HepG2 (cell line): ENCODE measurements around the gene SNAPC4. TPM values are rescaled to one million over a fixed set of nuclear protein-coding genes. Genes with fewer than 3 reads are reported as not detected.

Experiments
- ATAC-seq: fragments of 200-7000 bp; cut with Tn5 transposase; 3 replicates; pipeline ENCODE4 v1.9.1; 2020; ENCODE audit warnings: mild to moderate bottlenecking, moderate library complexity
- BruUV-seq: library from RNA; stranded (reverse); fragments of 400-500 nt; replicated peaks from 2 replicates; lab custom pipeline; 2021; lab: Mats Ljungman, UMichigan
- CTCF ChIA-PET: fragments of 300-600 bp; formaldehyde crosslinking; extraction: SDS; loops from one replicate; lab custom pipeline; 2021; ENCODE audit warnings: low total read pairs, inconsistent platforms, low intra/inter-chr PET ratio; lab: Yijun Ruan, JAX
- POLR2A ChIA-PET: fragments of 350-600 bp; sonication (Branson Sonifier 250); formaldehyde crosslinking; loops from one replicate; lab custom pipeline; 2020; ENCODE audit warnings: antibody characterized with exemption, inconsistent platforms; lab: Yijun Ruan, JAX
- DNase-seq: peaks from one replicate; pipeline ENCODE4 v3.0.0-alpha.2; 2015; ENCODE audit warnings: low spot score
- FAIRE-seq: peaks from 3 replicates; lab custom pipeline; 2011; peaks lifted over from hg19 to GRCh38; lab: Jason Lieb, UNC
- H2AFZ ChIP-seq: one replicate; pipeline ENCODE4 v1.6.1; 2011; ENCODE audit warnings: low read length, inconsistent platforms
- H3K27ac ChIP-seq: fragments of 300-600 bp; 3 replicates; pipeline ENCODE4 v1.8.0; 2011; ENCODE audit warnings: mixed run types, mild to moderate bottlenecking, mixed read lengths, low read length, inconsistent platforms; ENCODE audit not compliant: insufficient read depth; ENCODE audit errors: extremely low read length
- H3K27me3 ChIP-seq, 2 experiments: fragments of 200-600 bp in 1 of 2; 2 replicates in 1 of 2; 3 replicates in 1 of 2; pipeline versions ENCODE4 v1.6.0 to v1.8.0; 2011; ENCODE audit warnings: low read length in 2 of 2, mild to moderate bottlenecking in 2 of 2, moderate library complexity in 2 of 2, inconsistent platforms in 1 of 2; ENCODE audit not compliant: insufficient read depth in 2 of 2, control insufficient read depth in 1 of 2
- H3K36me3 ChIP-seq, 2 experiments: fragments of 200-600 bp in 1 of 2; replicated peaks in 1 of 2; 2 replicates in 1 of 2; 3 replicates in 1 of 2; pipeline versions ENCODE4 v1.5.1 to v1.8.0; 2011; ENCODE audit warnings: low read length in 2 of 2, inconsistent platforms in 1 of 2; ENCODE audit not compliant: insufficient read depth in 2 of 2, control insufficient read depth in 1 of 2
- H3K4me1 ChIP-seq: 2 replicates; pipeline ENCODE4 v1.5.1; 2012; ENCODE audit warnings: low read length, inconsistent platforms; ENCODE audit not compliant: insufficient read depth
- H3K4me2 ChIP-seq: 2 replicates; pipeline ENCODE4 v1.6.0; 2011; ENCODE audit warnings: low read depth, low read length, inconsistent platforms
- H3K4me3 ChIP-seq, 3 experiments: fragments of 200-600 bp in 1 of 3; sonication (generic), shearing (Covaris generic) in 1 of 3; replicated peaks in 1 of 3; 2 replicates each; pipeline ENCODE4 v1.5.1; 2011 to 2016; ENCODE audit warnings: low read length in 3 of 3, inconsistent platforms in 2 of 3, low read depth in 2 of 3, mild to moderate bottlenecking in 2 of 3, control low read depth in 1 of 3, mixed read lengths in 1 of 3; ENCODE audit not compliant: insufficient read depth in 1 of 3
- H3K79me2 ChIP-seq: one replicate; pipeline ENCODE4 v1.6.1; 2011; ENCODE audit warnings: low read length, inconsistent platforms; ENCODE audit not compliant: insufficient read depth
- H3K9ac ChIP-seq: 2 replicates; pipeline ENCODE4 v1.6.0; 2011; ENCODE audit warnings: mild to moderate bottlenecking, low read depth, low read length, inconsistent platforms; ENCODE audit not compliant: insufficient read depth
- H3K9me3 ChIP-seq: 2 replicates; pipeline ENCODE4 v1.5.1; 2012; ENCODE audit warnings: mild to moderate bottlenecking, low read length
- H4K20me1 ChIP-seq: 2 replicates; pipeline ENCODE4 v1.6.0; 2011; ENCODE audit warnings: inconsistent platforms, mild to moderate bottlenecking, low read length, moderate library complexity; ENCODE audit not compliant: insufficient read depth
- ISL2 ChIP-seq: sonication (generic); formaldehyde crosslinking; IDR thresholded peaks from 2 replicates; pipeline ENCODE4 v1.5.0; 2020; ENCODE audit warnings: missing genetic modification reagents
- PAX8 ChIP-seq: sonication (generic); formaldehyde crosslinking; IDR thresholded peaks from 2 replicates; pipeline ENCODE4 v1.8.0; 2022; ENCODE audit warnings: mild to moderate bottlenecking, missing genetic modification reagents, borderline replicate concordance
- PPARG ChIP-seq: conservative IDR thresholded peaks from 2 replicates; pipeline ENCODE4 v1.6.1; 2016; ENCODE audit warnings: missing biosample characterization, missing genetic modification reagents
- SIX4 ChIP-seq: sonication (generic); formaldehyde crosslinking; IDR thresholded peaks from 2 replicates; pipeline ENCODE4 v1.4.0; 2020; ENCODE audit warnings: missing genetic modification reagents
- TBL1XR1 ChIP-seq: fragments of 150-350 bp; IDR thresholded peaks from 2 replicates; pipeline ENCODE4 v1.6.1; 2014; ENCODE audit warnings: borderline replicate concordance, low read length; ENCODE audit not compliant: partially characterized antibody
- YEATS2 ChIP-seq: sonication (generic); formaldehyde crosslinking; IDR thresholded peaks from 2 replicates; pipeline ENCODE4 v1.4.0; 2020; ENCODE audit warnings: missing genetic modification reagents, borderline replicate concordance
- ZNF354B ChIP-seq: sonication (generic); formaldehyde crosslinking; IDR thresholded peaks from 2 replicates; pipeline ENCODE4 v1.8.0; 2022; ENCODE audit warnings: mild to moderate bottlenecking, missing genetic modification reagents
- ZNF484 ChIP-seq: sonication (generic); formaldehyde crosslinking; IDR thresholded peaks from 2 replicates; pipeline ENCODE4 v1.5.1; 2020; ENCODE audit warnings: mild to moderate bottlenecking, low read depth, missing genetic modification reagents, borderline replicate concordance
- ZNF501 ChIP-seq: sonication (generic); formaldehyde crosslinking; IDR thresholded peaks from 2 replicates; pipeline ENCODE4 v1.5.1; 2020; ENCODE audit warnings: mild to moderate bottlenecking, moderate library complexity, missing genetic modification reagents
- ZNF546 ChIP-seq: sonication (generic); formaldehyde crosslinking; conservative IDR thresholded peaks from 2 replicates; pipeline ENCODE4 v1.8.1; 2023; ENCODE audit warnings: mild to moderate bottlenecking, missing genetic modification reagents
- ZNF747 ChIP-seq: sonication (generic); formaldehyde crosslinking; IDR thresholded peaks from 2 replicates; pipeline ENCODE4 v1.8.1; 2023; ENCODE audit warnings: missing genetic modification reagents, mild to moderate bottlenecking, borderline replicate concordance
- ZNF781 ChIP-seq: sonication (generic); formaldehyde crosslinking; IDR thresholded peaks from 2 replicates; pipeline ENCODE4 v1.5.1; 2020; ENCODE audit warnings: borderline replicate concordance, mild to moderate bottlenecking, missing genetic modification reagents; ENCODE audit errors: not compliant biosample characterization
- WGBS: methylation state at CpG from one replicate; pipeline ENCODE4 v1.1.6; 2017; ENCODE audit warnings: low lambda C conversion rate; 5-methylcytosine and 5-hydroxymethylcytosine counted together
- in situ Hi-C: cut with HindIII; loops from 2 replicates; pipeline ENCODE4 v1.10.0; 2017; ENCODE audit warnings: low pct_unique_long_range_greater_than_20kb; ENCODE audit not compliant: extremely low pct_ligation_motif_present
- intact Hi-C: fragments of 100-400 bp; cut with micrococcal nuclease; formaldehyde crosslinking; loops from one replicate; pipeline ENCODE4 v1.10.0; 2022; ENCODE audit not compliant: unreplicated experiment
- polyA plus RNA-seq, 8 experiments: library from polyadenylated mRNA; depleted of rRNA in 3 of 8; stranded (reverse) in 7 of 8; unstranded in 1 of 8; fragments of >200 nt; fragmentation: Illumina TruSeq in 4 of 8; extraction: Trizol in 4 of 8; gene quantifications; 2 replicates each; pipeline versions ENCODE4 v1.2.1 to v1.2.3, GENCODE V29; 2011 to 2016; ENCODE audit warnings: low read depth in 4 of 8, missing spikeins in 1 of 8, mixed read lengths in 1 of 8; ENCODE audit not compliant: insufficient read depth in 1 of 8
- total RNA-seq, 5 experiments: library from RNA; depleted of rRNA; stranded (reverse); fragments of >200 nt; fragmentation: Illumina TruSeq; extraction: Trizol; gene quantifications; 2 replicates each; pipeline ENCODE4 v1.2.3, GENCODE V29; 2016; ENCODE audit warnings: low read depth in 1 of 5
- TF ChIP-seq, protein P1 (sequence below): IDR thresholded peaks from 2 replicates; pipeline ENCODE4 v1.6.1; 2016; ENCODE audit warnings: low read depth, missing genetic modification reagents, missing compliant biosample characterization
- TF ChIP-seq, protein P2 (sequence below): IDR thresholded peaks from 2 replicates; pipeline ENCODE4 v1.6.1; 2016; ENCODE audit warnings: control low read depth
- TF ChIP-seq, protein P3 (sequence below): sonication (generic); formaldehyde crosslinking; IDR thresholded peaks from 2 replicates; pipeline ENCODE4 v1.5.0; 2020; ENCODE audit warnings: missing genetic modification reagents, mild to moderate bottlenecking, borderline replicate concordance
- TF ChIP-seq, protein P4 (sequence below): sonication (generic); formaldehyde crosslinking; IDR thresholded peaks from 2 replicates; pipeline ENCODE4 v1.8.1; 2023; ENCODE audit warnings: mild to moderate bottlenecking, moderate library complexity, missing genetic modification reagents

Gene SNAPC4
- total and polyA plus RNA-seq, 2 of the 13 experiments (the other 11 are each of a cell fraction or from before 2014, with no cell fraction given) = 2.0 to 6.0 TPM

DNA sequence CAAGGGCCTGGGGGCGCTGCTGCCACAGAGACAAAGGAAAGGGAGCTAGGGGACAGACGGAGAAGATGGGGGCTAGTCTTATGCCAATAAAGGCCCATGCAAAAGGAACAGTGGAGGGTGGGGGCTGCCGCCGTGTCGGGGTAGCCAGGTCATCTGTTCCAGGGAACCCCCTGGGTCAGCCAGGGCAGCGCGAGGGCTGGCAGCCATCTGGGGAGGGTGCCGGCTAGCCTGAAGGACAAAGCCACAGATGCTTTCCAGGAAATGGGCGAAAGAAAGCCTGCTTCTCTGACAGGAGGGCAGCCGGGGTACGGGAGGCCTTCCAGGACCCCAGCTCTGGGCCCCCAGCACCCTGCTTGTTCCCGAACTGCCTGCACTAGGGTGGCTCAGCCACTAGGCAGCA lies 24.9 kb downstream of the SNAPC4 start:
- ATAC-seq (no peak), FAIRE-seq (no peak), DNase-seq (no peak)
- Histone ChIP-seq H3K9me3 (no peaks in the 10 kb centered on the region), H3K4me1 (peaks cover 22% of the 10 kb centered on the region), H2AFZ (no peak overlapping the region), H3K4me2 (no peak overlapping the region), H3K4me3 (no peak overlapping the region), H3K79me2 (no peaks in the 10 kb centered on the region), H4K20me1 (no peaks in the 10 kb centered on the region), H3K36me3 (peaks cover 0 to 3% of the 10 kb centered on the region in 2 experiments; a peak in 1 of 5 replicates), H3K27ac (no peak overlapping the region), H3K27me3 (no peaks in the 10 kb centered on the region; a peak in 1 of 5 replicates), H3K9ac (no peak overlapping the region)
- no TSS peak for BruUV-seq
- WGBS = 95% methylated on average over 9 of the region's 12 CpGs
- ChIA-PET CTCF (no interaction called here), POLR2A (interaction anchor here (4.0 kb wide), 1 partner anchor 12 kb away, joined by 38 read pairs; the partner anchor contains the start of gene DNLZ)
- intact Hi-C loops = no loop called here
- in situ Hi-C loops = no loop called here
- TF ChIP-seq ZNF484 (CRISPR knock-in tag) (no peak), ISL2 (CRISPR knock-in tag) (no peak), ZNF781 (CRISPR knock-in tag) (no peak), ZNF501 (CRISPR knock-in tag) (no peak), ZNF354B (CRISPR knock-in tag) (no peak), PPARG (CRISPR knock-in tag) (no peak), TBL1XR1 (no peak), ZNF747 (no peak), ZNF546 (no peak), SIX4 (no peak), PAX8 (no peak), YEATS2 (CRISPR knock-in tag) (no peak)
- TF ChIP-seq, protein P1, sequence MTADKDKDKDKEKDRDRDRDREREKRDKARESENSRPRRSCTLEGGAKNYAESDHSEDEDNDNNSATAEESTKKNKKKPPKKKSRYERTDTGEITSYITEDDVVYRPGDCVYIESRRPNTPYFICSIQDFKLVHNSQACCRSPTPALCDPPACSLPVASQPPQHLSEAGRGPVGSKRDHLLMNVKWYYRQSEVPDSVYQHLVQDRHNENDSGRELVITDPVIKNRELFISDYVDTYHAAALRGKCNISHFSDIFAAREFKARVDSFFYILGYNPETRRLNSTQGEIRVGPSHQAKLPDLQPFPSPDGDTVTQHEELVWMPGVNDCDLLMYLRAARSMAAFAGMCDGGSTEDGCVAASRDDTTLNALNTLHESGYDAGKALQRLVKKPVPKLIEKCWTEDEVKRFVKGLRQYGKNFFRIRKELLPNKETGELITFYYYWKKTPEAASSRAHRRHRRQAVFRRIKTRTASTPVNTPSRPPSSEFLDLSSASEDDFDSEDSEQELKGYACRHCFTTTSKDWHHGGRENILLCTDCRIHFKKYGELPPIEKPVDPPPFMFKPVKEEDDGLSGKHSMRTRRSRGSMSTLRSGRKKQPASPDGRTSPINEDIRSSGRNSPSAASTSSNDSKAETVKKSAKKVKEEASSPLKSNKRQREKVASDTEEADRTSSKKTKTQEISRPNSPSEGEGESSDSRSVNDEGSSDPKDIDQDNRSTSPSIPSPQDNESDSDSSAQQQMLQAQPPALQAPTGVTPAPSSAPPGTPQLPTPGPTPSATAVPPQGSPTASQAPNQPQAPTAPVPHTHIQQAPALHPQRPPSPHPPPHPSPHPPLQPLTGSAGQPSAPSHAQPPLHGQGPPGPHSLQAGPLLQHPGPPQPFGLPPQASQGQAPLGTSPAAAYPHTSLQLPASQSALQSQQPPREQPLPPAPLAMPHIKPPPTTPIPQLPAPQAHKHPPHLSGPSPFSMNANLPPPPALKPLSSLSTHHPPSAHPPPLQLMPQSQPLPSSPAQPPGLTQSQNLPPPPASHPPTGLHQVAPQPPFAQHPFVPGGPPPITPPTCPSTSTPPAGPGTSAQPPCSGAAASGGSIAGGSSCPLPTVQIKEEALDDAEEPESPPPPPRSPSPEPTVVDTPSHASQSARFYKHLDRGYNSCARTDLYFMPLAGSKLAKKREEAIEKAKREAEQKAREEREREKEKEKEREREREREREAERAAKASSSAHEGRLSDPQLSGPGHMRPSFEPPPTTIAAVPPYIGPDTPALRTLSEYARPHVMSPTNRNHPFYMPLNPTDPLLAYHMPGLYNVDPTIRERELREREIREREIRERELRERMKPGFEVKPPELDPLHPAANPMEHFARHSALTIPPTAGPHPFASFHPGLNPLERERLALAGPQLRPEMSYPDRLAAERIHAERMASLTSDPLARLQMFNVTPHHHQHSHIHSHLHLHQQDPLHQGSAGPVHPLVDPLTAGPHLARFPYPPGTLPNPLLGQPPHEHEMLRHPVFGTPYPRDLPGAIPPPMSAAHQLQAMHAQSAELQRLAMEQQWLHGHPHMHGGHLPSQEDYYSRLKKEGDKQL (CRISPR knock-in tag) = no peak
- TF ChIP-seq, protein P2, sequence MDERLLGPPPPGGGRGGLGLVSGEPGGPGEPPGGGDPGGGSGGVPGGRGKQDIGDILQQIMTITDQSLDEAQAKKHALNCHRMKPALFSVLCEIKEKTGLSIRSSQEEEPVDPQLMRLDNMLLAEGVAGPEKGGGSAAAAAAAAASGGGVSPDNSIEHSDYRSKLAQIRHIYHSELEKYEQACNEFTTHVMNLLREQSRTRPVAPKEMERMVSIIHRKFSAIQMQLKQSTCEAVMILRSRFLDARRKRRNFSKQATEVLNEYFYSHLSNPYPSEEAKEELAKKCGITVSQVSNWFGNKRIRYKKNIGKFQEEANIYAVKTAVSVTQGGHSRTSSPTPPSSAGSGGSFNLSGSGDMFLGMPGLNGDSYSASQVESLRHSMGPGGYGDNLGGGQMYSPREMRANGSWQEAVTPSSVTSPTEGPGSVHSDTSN (CRISPR knock-in tag) = no peak
- TF ChIP-seq, protein P3, sequence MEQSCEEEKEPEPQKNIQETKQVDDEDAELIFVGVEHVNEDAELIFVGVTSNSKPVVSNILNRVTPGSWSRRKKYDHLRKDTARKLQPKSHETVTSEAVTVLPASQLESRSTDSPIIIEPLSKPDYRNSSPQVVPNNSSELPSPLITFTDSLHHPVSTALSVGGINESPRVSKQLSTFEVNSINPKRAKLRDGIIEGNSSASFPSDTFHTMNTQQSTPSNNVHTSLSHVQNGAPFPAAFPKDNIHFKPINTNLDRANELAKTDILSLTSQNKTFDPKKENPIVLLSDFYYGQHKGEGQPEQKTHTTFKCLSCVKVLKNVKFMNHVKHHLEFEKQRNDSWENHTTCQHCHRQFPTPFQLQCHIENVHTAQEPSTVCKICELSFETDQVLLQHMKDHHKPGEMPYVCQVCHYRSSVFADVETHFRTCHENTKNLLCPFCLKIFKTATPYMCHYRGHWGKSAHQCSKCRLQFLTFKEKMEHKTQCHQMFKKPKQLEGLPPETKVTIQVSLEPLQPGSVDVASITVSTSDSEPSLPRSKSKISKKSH (CRISPR knock-in tag) = no peak
- TF ChIP-seq, protein P4, sequence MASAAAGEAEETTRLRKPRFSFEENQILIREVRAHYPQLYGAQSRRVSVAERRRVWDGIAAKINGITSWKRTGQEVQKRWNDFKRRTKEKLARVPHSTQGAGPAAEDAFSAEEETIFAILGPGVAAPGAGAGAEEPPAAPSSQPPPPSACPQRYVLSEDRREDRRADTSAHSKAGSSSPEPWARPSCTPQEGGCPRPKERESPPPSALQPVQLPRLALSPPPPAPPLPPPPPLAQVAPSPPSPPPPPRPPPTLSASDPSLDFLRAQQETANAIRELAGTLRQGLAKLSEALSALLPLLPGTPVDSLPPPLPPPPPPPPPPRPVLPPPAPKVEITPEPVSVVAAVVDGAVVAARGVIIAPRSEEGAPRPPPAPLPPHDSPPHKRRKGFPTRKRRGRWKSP (CRISPR knock-in tag) = no peak
